A172 (cell line): Measurements from ENCODE around the gene NEK8. TPM values are rescaled to one million over a fixed set of nuclear protein-coding genes. Genes with fewer than 3 reads are reported as not detected.
A peak's percentile ranks its signal among the peaks of the same experiment; 100 is the strongest.
"Not testable (repeated sequence)": the region's sequence is repeated elsewhere in the genome, so short reads cannot be mapped to it uniquely, and the experiment has no call there.

Experiments
- DNase-seq: peaks from one replicate; pipeline ENCODE4 v3.0.0-alpha.2; 2015; ENCODE audit warnings: low spot score
- total RNA-seq: library from RNA; depleted of rRNA; stranded (reverse); fragments of >200 nt; shearing (Covaris generic); gene quantifications from 2 replicates; pipeline ENCODE4 v1.2.3, GENCODE V29; 2014

NEK8 gene
- total RNA-seq, 1 experiment from 2014 or later = 1.5 TPM

DNA sequence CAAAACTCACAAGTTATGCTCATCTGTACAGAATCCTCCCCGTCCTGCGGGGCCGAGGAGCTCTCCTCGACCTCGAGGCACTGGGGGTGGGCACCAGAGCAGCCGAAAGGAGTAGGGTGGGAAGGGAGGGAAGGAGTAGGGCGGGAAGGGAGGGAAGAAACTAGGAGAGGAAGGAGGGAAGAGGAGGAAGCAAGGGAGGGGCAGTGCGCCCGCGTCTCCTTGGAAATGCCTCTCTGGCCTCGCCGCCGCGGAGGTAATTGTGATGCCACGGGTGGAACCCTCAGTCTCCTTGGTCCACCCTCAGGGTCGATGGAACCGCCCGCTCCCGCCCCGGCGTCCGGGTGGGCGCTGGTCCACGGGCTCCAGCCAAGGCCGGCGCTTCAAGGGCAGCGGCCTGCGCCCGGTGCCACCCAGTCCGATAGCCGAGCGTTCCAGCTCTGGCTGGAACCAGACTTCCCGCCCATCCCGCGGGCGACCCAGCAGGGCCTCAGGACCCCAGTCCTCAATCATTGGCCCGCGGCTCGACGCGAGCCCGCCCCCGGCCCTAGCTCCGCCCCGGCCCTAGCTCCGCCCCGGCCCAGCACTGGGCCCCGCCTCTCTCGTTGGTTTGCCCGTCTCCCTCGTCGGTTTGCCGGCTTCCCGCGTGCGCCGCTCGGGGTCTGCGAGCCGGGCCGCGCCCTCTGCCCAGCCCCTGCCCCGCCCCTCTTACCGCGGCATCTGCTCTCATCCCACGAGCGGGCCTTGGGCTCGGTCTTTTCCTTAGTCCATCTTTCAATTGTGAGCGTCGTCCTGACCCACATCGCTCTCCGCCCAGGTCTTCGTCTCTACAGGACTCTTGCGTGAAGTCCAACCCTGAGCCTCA, 17.5 kb upstream of the NEK8 start:
- peak; percentile 89 for DNase-seq

DNA sequence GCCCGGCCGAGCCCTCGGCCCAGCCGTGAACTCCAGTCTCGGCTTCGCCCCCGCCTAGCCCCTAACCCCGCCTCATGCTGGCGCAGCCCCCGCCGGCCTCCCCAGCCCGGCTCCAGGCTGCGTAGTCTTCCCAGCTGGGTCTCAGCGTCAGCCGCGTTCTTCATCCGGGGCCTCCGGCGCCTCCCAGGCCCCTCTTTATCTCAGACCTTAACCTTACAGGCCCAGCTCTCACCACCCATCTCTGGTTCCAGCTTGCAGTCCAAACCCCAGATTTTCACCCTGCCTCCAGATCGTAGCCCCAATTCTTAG, 16.9 kb upstream of the NEK8 start, which contains the start of gene PROCA1:
Gene PROCA1 (minus strand): TSS at position 166 of the 309 bp plus-strand sequence. CDS start 228 bp downstream, outside the sequence.
- DNase-seq = no peak

DNA sequence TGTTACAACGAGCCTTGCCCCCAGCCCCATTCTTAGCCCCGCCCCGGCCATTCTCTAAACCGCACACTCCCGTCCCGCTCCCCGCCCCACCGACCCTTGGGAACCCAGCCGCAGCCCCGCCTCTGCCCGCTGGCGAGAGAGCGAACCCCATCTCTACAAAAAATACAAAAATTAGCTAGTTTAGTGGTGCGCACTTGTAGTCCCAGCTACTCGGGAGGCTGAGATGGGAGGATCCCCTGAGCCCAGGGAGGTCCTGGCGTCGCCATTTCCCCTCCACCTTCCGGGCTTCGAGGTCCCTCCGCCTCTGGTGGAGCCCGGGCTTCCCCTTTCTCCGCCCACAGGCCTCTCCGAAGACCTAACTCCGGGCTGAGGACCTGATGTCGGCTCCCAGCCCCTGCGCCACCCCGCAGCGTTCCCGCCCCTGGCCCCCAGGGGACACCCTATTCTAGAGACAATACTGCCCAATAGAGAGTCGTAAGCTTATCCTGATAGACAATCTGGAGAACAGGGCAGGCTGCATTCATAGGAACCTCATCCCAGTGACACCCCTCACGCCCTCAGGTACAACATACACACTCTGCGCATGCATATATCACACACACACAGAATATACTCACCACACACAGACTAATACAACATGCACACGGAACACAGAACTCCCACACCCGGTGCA, 16.4 kb upstream of the NEK8 start:
- DNase-seq = no peak

DNA sequence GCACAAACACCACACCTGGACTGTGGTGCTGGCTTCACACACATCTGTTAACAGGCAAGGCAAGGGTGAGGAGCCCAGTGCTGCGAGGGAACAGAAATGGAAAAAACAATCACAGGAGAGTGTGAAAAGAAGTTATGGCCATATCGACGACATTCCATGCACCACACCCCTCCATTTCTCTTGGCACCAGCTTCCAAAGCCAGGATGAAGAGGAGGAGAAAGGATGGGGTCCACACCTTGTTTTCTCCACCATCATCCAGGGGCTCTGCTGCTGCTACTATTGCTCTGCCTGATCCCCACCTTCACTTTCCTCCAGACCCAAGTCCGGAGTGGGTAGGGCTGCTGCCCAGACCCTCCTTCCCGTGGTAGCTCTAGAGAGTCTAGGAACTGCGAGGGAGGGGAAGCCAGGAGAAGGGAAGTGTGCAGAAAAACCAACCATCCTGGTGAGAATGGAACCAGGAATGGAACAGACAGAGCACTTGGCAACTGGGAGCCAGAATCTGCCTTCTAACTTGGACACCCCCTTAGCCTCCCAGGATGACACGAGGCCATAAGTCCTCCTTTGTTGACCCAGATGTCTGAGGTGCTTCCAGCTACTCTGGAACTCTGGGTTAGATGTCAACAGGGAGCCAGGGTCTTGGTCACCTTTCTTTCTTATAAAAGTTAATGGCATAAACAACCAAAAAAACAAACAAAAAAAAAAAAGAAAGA, 15.7 kb upstream of the NEK8 start:
- no peak for DNase-seq

DNA sequence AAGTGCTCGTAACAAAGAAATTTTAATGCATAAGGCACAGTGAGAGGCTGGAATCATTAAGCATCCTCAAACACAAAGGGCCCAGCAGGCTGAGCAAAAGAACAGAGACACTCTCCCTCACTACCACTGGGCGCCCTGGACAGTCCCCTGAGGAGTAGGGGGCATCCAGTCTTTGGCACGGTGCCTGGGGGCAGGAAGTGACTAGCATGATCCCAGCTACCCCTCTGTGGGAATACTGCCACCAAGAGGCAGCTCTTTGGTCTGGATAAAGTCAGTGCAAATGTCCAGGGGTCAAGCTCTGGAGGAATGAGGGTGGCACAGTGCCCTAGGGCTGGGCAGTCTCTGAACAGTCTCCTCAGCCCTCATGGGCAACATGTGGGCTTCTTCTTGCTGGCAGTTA, 14.3 kb upstream of the NEK8 start:
- no peak for DNase-seq

DNA sequence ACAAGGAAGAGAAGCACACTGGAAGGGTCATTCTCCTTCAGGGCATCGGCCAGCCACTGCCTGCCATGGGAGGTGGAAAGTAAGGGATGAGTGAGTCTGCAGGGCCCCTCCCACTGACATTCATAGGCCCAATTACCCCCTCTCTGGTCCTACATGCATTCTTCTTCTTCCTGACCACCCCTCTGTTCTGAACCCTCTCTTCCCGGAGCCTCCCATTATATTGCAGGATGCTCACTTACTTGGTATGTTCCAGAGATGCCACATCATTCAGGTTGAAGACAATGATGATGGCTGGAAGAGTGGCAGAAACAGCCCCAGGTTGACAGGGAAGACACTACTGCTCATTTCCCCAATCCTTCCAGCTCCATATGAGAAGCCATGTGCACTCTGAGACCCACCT, 13.4 kb upstream of the NEK8 start:
- no peak for DNase-seq

DNA sequence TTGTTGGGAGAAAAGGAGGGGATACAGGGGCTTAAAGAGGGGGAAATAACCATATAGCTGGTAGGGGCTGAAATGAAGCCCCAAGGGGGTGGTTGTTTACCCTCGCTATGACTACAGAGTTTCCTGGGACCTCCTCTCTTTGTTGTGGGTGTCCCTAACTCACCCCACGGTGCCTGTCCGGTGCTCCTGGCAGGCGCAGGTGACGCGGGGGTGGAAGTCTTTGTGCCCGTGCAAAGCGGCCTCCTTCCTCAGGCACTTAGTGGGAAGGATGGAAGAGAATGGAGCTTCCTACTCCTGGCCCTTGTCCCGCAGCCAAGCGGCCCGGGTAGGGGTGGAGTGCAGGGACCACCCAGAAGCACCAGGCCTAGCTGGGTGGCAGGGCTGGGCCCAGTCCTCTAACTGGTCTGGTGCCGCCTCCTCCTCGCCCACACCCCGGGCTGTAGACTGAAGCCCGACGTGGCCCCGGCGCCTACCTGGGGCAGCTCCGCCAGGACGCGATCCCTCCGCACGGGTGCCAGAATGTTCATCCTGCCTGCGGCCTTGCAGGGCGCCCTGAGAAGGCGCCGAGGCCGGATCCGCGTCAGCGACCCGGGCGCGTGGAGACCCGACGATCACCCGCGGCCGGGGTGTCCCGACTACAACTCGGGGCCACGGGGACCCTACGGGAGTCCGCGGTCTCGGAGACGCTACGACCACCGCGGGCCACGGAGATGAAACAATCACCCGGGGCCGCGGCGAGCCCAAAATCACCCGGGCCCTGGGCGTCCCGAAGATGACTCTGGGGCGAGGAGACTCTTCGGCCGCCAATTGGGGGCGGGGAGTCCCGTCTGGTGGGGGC, 11.6 kb upstream of the NEK8 start:
- no peak for DNase-seq

DNA sequence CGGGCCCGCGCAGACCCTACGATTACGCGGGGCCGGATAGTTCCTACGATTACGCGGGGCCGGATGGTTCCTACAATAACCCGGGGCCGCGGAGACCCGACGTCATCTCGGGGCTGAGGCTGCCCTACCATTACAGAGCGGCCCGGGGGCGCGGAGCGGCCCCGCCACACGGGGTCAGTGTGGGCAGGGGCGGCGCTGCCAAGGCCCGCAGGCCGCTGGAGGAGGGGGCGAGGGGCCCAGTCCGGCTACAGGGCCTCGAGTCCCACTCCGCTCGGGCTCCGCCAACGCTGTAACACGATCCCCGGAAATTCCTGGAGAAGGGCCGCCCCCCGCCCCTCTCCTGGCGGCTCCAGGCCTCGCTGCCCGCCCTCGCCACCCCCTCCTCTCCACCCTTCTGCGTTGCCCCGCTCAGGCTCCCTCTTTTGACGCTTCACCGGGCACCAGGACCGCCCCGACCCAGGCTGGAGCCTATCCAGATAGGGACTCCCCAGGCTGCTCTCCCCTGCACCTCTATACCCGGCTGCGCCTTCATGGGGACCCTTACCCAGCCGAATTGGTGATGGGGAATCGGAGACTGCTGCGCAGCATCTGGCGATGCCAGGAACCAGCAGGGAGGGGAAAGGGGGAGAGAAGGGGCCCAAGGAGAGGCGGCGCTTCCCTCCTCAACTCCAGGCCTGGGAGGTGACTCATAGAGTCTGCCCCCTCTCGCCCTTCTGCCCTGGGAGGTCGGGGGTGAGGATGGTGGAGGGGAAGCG, 10.8 kb upstream of the NEK8 start, which contains the start of gene RAB34:
Gene RAB34 (minus strand): TSS at position 291 of the 755 bp plus-strand sequence. CDS start 602 bp downstream, outside the sequence.
- DNase-seq = peak; percentile 68

DNA sequence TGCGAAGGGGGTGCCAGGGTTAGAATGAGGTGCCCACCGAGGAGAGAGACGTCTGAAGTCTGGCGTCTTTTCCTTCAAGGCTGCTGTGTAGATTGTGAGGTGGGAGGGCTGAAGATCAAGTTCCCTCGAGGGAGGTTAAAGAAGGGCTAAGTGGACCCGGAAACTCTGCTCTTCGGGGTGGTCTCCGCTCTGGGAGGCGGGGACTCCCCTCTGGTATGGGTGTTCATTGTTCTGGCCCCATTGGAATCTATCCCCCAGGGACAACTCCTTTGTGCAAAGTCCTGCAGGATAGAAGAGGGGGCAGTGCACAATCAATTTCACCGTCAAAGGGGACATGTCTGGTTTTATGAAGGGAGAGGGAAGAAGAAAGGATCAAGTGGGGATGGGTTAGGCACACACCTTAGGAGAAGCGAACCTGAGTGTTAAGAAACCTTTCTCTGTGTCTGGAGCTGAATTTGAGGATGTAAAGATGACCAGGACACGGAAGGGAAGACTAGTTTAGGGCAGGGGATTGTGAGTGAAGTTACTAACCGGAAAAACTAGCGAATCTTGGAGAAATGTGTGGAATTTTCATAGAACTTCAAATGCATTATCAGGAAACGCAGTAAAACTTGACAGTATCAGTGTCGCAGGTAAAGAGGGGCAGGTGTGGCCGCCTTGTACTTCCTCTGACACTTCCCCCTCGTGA, 10.1 kb upstream of the NEK8 start:
- no peak for DNase-seq

DNA sequence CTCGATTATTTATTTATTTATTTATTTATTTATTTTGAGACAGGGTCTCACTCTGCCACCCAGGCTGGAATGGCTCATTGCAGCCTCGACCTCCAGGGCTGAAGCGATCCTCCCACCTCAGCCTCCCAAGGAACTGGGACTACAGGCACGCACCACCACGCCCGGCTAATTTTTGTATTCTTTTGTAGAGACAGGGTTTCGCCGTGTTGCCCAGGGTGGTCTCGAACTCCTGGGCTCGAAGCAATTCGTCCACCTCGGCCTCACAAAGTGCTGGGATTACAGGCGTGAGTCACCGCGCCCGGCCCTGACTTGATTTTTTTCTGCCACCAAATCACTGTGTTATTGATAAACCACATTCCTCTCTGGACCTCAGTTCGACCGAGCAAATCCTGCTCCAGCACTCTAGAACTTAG, 9.6 kb upstream of the NEK8 start:
- DNase-seq = no peak

DNA sequence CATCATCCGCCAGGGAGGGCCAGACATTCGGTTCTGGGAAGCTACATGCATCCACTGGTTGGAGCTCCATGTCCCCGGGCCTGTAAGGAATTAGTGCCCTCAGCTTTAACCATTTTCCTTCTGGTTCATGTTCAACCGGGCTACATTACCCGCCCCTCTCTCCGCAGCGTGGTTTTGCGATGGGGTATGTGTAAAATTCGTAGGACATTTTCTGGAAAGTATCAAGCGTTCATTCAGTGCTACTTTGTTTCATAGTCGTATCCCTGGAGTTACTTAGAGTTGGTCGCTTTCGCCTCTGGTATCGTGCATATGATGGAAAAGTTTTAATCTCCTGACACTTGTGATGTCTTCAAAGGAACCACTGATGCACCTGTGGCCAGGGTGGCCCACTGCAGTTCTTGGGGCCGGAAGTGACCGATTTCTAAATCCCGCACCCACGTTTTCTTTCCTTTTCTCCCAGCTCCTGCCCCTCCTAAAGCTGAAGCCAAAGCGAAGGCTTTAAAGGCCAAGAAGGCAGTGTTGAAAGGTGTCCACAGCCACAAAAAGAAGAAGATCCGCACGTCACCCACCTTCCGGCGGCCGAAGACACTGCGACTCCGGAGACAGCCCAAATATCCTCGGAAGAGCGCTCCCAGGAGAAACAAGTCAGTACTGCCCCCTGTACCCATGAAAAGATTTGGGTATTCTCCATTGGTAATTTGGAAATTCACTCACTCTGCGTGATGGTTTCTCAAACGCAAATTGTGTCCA, 8.2 kb upstream of the NEK8 start:
- DNase-seq = peak; percentile 42

DNA sequence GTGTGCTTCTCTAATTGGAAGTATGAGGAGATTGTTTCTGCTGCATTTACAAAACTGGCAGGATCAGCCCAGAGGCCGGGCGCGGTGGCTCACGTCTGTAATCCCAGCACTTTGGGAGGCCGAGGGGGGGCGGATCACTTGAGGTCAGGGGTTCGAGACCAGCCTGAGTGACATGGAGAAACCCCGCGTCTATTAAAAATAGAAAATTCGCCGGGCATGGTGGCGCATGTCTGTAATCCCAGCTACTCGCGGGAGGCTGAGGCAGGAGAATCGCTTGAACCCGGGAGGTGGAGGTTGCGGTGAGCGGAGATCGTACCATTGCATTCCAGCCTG, 7.6 kb upstream of the NEK8 start:
- not testable (repeated sequence) for DNase-seq

DNA sequence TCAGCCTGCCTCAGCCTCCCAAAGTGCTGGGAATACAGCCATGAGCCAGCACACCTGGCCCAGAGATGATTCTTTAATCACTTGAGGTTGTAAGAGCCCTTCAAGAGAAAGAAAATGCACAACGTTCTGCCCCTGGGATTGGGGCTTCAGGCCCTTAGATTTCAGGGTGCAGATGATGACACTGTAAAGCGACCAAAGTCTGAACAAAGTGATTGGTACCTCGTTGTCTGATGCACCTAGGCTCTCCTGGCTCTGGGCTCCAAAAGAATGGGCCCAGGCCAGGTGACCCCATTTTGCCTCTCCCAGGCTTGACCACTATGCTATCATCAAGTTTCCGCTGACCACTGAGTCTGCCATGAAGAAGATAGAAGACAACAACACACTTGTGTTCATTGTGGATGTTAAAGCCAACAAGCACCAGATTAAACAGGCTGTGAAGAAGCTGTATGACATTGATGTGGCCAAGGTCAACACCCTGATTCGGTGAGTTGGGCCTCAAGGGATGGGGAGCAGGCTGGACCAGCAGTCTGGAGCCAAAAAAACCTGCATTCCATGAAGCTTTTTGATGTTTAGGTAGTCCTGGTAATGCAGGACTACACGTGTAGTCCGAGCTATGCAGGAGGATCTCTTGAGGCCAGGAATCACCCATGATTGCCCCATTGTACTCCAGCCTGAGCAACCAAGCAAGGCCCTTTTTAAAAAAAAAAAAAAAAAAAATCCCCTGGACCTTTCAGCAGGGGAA, 6.0 kb upstream of the NEK8 start:
- no peak for DNase-seq

DNA sequence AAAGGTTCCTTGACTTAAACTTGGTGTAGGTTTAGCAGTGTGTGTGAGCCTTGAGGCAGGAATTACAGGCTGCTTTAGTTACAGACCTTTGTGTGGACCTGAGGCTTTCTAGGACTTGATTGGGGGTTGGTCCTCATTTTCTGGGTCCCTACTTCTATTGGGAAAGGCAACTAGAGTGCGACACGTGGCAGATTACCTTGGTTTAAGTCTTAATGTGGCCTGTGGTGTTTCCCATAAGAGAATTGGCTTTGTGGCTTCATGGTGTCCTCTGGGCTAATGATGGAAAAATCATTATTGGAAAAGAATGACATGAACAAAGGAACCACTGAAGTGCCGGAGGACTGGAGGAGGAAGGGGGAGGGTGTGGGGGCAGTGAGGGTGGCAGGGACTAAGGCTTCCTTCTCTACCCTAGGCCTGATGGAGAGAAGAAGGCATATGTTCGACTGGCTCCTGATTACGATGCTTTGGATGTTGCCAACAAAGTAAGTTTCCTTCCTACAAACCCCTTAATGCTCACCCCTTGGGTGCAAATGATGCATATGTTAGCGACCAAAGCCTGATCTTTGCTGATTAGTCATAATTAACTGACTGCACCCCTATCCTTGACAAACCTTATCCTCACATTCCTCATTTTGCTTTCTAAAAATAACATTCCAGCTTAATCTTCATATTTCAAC, 5.3 kb upstream of the NEK8 start:
- no peak for DNase-seq

DNA sequence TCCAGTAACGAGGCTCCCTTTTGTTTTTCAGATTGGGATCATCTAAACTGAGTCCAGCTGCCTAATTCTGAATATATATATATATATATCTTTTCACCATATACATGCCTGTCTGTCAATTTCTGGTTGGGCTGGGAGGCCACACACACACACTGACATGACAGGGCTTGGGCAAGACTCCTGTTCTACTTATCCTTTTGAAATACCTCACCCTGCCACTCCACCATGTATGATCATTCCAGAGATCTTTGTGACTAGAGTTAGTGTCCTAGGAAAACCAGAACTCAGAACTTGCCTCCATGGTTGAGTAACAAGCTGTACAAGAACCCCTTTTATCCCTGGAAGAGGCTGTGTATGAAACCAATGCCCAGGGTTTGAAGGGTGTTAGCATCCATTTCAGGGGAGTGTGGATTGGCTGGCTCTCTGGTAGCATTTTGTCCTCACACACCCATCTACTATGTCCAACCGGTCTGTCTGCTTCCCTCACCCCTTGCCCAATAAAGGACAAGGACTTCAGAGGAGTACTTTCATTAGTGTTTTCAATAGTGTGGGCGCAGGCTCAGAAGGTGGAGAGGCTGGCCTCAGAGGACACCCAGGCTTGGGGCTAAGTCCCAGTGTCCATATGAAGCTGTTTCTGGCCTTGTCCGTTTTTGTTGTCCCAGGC, 4.6 kb upstream of the NEK8 start:
- DNase-seq = not testable (repeated sequence)

DNA sequence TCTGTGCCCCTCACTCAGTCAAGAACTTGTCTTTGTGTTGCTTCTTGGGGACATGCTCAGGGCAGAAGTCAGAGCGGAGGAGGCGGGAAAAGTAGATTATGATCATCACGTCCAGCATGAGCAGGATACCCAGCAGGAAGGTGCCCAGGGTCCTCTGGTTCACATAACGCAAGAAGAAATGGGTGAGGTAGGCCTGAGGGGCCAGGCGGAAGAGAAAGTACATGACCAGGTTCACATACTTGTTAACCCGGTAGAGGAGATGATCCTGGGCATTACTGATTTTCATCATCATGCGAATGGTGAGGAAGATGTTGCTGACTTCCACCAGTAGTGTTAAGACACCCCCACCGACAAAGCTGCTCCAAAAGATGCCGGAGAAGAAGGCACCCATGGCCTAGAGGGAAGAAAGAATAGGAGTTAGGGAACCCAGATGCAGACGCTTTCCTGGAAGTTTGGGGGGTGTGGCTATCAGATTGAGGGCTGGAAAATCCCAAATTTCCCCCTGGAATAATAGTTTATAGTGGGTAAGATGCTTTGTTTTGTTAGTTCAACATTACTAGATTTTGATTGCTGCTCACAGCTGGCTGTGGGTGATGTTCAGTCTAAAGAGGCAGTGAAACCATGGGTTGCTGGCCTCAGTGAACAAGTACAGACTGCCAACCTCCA, 4.0 kb upstream of the NEK8 start:
- no peak for DNase-seq

DNA sequence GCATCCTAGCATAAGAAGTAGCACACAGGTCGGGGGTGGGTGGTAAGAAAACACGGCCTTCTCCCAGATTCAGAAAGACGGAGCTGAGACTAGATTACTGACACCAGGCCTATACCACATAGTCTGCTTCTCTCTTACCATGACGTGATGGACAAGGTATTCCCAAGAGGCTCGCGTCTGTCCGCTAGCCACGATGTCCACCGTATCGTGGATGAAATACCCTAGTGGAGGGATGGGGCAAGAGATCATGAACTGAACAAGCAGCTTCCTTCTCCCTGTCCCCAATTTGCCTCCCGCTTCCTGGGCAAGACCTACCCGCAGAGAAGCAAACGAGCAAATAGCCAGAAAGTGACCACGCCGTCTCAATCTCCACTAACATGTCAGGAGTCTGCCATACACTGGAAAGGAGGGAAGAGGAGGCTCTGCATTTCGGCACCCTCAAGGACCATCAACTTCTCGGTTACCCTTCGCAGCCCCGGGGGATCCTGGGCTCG, 3.4 kb upstream of the NEK8 start:
- peak; percentile 46 for DNase-seq
